Gastrocnemius medialis (tissue), 4 donors: ENCODE results near the gene TMEM175. TPM values are rescaled to one million over a fixed set of nuclear protein-coding genes. Genes with fewer than 3 reads are reported as not detected.

ENCODE experiments used
- ATAC-seq, 2 donors: fragments of 150-250 bp; one replicate each; pipeline ENCODE4 v1.9.1; 2016
- DNase-seq, 2 donors: peaks; one replicate each; pipeline ENCODE4 v3.0.0-alpha.2; 2019
- H3K27ac ChIP-seq, 4 donors: fragments of 200-600 bp; sonication (generic); 1 replicate in 1 of 4; 2 replicates in 3 of 4; pipeline ENCODE4 v1.5.1; 2016 to 2018; ENCODE audit warnings: mild to moderate bottlenecking in 2 of 4, moderate library complexity in 1 of 4
- H3K27me3 ChIP-seq, 3 donors: fragments of 200-600 bp; sonication (generic) in 2 of 3; 1 replicate in 1 of 3; 2 replicates in 2 of 3; pipeline versions ENCODE4 v1.5.1 to v1.6.0; 2016 to 2019; ENCODE audit warnings: mild to moderate bottlenecking in 1 of 3, moderate library complexity in 1 of 3
- H3K36me3 ChIP-seq, 2 donors: fragments of 200-600 bp; sonication (generic) in 1 of 2; one replicate each; pipeline ENCODE4 v1.5.1; 2017 to 2018
- H3K4me1 ChIP-seq, 2 donors: fragments of 200-600 bp; sonication (generic) in 1 of 2; one replicate each; pipeline ENCODE4 v1.5.1; 2016 to 2017; ENCODE audit warnings: mild to moderate bottlenecking in 2 of 2
- H3K4me3 ChIP-seq, 4 donors: fragments of 200-600 bp; sonication (generic) in 3 of 4; 1 replicate in 1 of 4; 2 replicates in 3 of 4; pipeline ENCODE4 v1.5.1; 2016 to 2019; ENCODE audit warnings: mild to moderate bottlenecking in 2 of 4
- H3K9me3 ChIP-seq, 3 donors: fragments of 200-600 bp; sonication (generic) in 2 of 3; 1 replicate in 1 of 3; 2 replicates in 2 of 3; pipeline ENCODE4 v1.5.1; 2016 to 2019
- POLR2A ChIP-seq, 2 donors: fragments of 450-650 bp; IDR thresholded peaks; one replicate each; pipeline ENCODE4 v1.6.1; 2017; ENCODE audit warnings: antibody characterized with exemption in 2 of 2, mild to moderate bottlenecking in 2 of 2, moderate library complexity in 2 of 2
- in situ Hi-C, 4 donors: fragments of 200-750 bp; cut with MboI; loops; one replicate each; pipeline versions ENCODE4 v1.15.0 to v1.8.0; 2017; ENCODE audit warnings: low sequenced_read_pairs in 4 of 4
- intact Hi-C: fragments of 100-400 bp; cut with DNase I; formaldehyde crosslinking; loops from one replicate; pipeline ENCODE4 v1.15.1; 2023; ENCODE audit warnings: low total_unique reads
- total RNA-seq, 4 donors: library from RNA; depleted of rRNA; stranded (reverse); fragments of >200 nt; gene quantifications; one replicate each; pipeline versions ENCODE4 v1.1.0 to v1.2.3, GENCODE V29; 2016
- TF ChIP-seq, protein P1 (sequence below), 5 experiments: fragments of 450-650 bp in 3 of 5; fragments of 200-600 bp in 2 of 5; sonication (generic) in 2 of 5; IDR thresholded peaks in 4 of 5; conservative IDR thresholded peaks in 1 of 5; 1 replicate in 4 of 5; 2 replicates in 1 of 5; pipeline ENCODE4 v1.5.1; 2016 to 2019; ENCODE audit warnings: antibody characterized with exemption in 5 of 5, mild to moderate bottlenecking in 3 of 5, moderate library complexity in 3 of 5

TMEM175 gene
- total RNA-seq, 4 donors from 2014 or later, result 15.3 to 29.6 (median 20.8) TPM

DNA sequence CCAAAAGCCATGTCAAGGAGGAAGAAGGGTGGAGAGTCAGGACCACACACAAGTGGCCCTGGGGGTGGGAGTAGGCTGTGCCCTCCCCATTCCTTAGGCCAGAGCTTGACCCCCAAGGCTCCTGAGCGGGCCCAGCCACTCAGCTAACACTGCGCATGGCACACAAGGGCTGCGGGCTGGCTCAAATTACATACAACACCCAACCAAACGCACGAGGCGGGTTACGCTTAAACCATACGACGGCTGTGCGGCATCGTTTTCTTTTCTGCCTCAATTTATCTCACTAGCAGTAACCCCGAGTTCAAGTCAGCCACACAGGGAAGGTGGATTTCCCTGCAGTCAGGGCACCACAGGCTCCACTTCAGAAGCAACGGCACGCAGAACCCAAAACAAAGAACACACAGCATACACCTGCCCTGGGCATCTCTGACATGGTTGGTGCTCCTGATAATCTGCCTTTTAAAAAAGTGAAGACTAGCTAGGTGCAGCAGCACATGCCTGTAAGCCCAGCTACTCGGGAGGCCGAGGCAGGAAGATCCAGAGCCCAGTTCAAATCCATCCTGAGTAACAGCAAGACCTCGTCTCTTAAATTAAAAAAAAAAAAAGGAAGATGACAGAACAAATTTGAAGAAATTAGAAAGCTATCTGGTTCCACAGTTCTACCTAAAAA is 3.0 kb upstream of the TMEM175 start:
- in situ Hi-C loops, result no loop called here
- intact Hi-C loops, result no loop called here

DNA sequence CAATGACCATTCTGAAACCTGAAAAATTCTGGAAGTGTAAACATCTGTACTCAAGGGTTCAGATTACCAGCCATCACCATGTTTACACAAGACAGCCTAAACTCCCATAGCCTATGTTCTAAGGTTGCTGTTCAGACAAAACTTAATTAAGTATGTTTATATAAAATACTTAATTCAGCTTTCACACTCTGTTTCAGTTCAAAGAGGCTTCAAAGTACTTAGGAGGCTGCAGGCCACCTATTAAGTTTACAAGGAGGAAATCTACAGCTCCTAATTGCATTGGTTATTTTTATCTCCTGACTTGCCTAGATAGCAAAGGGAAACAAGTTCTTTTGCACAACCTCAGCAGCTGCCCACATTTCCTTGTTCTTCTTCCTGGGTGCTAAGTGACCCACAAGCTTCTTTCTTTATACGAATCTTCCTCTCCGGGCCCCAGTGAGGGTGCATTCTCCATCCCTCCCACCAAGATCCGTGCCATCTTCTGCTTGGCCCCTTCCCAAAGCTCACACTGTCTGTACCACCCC is 2.2 kb upstream of the TMEM175 start:
- TF ChIP-seq, protein P1, sequence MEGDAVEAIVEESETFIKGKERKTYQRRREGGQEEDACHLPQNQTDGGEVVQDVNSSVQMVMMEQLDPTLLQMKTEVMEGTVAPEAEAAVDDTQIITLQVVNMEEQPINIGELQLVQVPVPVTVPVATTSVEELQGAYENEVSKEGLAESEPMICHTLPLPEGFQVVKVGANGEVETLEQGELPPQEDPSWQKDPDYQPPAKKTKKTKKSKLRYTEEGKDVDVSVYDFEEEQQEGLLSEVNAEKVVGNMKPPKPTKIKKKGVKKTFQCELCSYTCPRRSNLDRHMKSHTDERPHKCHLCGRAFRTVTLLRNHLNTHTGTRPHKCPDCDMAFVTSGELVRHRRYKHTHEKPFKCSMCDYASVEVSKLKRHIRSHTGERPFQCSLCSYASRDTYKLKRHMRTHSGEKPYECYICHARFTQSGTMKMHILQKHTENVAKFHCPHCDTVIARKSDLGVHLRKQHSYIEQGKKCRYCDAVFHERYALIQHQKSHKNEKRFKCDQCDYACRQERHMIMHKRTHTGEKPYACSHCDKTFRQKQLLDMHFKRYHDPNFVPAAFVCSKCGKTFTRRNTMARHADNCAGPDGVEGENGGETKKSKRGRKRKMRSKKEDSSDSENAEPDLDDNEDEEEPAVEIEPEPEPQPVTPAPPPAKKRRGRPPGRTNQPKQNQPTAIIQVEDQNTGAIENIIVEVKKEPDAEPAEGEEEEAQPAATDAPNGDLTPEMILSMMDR (IDR thresholded peaks at IDR 0.05 in 4 of 5, conservative IDR thresholded peaks at IDR 0.05 in 1 of 5), result no peak
- TF ChIP-seq POLR2A (IDR thresholded peaks at IDR 0.05), result no peak
- in situ Hi-C loops, result no loop called here
- Histone ChIP-seq H3K36me3 (no peaks in the 10 kb centered on the region), H3K4me1 (peaks cover 33 to 39% of the 10 kb centered on the region in 2 donors), H3K9me3 (no peaks in the 10 kb centered on the region), H3K4me3 (peak overlapping the region in 2 of 4 donors; percentile 97), H3K27ac (peak overlapping the region; percentile 90 to 97 (median 94)), H3K27me3 (no peaks in the 10 kb centered on the region)
- DNase-seq (no peak), ATAC-seq (no peak)
- intact Hi-C loops, result loop anchor here (5.0 kb wide), 4 partner anchors 57 to 752 kb away; partner anchors contain the start of genes ATP5ME, FAM53A, IDUA and MYL5

More for the DNA sequence above, 3.0 kb upstream of the TMEM175 start:
- Histone ChIP-seq H3K36me3 (no peaks in the 10 kb centered on the region), H3K27me3 (no peaks in the 10 kb centered on the region), H3K4me1 (peaks cover 33 to 39% of the 10 kb centered on the region in 2 donors), H3K27ac (peak overlapping the region in 1 of 4 donors; percentile 90), H3K4me3 (no peak overlapping the region), H3K9me3 (no peaks in the 10 kb centered on the region)
- ATAC-seq (no peak), DNase-seq (no peak)
- TF ChIP-seq, protein P1 (IDR thresholded peaks at IDR 0.05 in 4 of 5, conservative IDR thresholded peaks at IDR 0.05 in 1 of 5), result no peak
- no peak for TF ChIP-seq POLR2A (IDR thresholded peaks at IDR 0.05)

DNA sequence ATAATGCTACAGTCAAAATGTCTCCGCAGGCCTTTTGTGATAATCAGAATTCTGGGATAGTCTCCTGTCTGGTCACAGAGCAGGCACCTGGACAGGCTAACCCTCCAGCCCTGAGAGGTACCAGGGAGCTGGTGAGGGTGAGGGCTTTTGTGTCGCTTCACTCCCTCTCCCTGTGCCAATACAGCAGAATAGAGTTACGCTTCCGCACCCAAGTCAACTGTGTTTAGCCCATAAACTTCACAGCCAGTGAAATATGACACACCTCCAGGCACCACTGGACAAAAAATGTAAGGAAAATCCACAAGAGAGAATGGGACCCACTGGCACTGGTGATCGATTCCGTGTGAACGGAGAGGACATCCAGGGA is 1.4 kb upstream of the TMEM175 start:
- ATAC-seq (no peak), DNase-seq (no peak)
- Histone ChIP-seq H3K27me3 (no peaks in the 10 kb centered on the region), H3K27ac (peak overlapping the region; percentile 90 to 97 (median 94)), H3K9me3 (no peaks in the 10 kb centered on the region), H3K36me3 (no peaks in the 10 kb centered on the region), H3K4me3 (peak overlapping the region; percentile 85 to 97 (median 96)), H3K4me1 (peaks cover 33 to 39% of the 10 kb centered on the region in 2 donors)
- in situ Hi-C loops, result no loop called here
- no peak for TF ChIP-seq POLR2A (IDR thresholded peaks at IDR 0.05)
- TF ChIP-seq, protein P1 (IDR thresholded peaks at IDR 0.05 in 4 of 5, conservative IDR thresholded peaks at IDR 0.05 in 1 of 5), result no peak
- intact Hi-C loops, result loop anchor here (5.0 kb wide), 4 partner anchors 56 to 751 kb away; partner anchors contain the start of genes ATP5ME, FAM53A, IDUA and MYL5

DNA sequence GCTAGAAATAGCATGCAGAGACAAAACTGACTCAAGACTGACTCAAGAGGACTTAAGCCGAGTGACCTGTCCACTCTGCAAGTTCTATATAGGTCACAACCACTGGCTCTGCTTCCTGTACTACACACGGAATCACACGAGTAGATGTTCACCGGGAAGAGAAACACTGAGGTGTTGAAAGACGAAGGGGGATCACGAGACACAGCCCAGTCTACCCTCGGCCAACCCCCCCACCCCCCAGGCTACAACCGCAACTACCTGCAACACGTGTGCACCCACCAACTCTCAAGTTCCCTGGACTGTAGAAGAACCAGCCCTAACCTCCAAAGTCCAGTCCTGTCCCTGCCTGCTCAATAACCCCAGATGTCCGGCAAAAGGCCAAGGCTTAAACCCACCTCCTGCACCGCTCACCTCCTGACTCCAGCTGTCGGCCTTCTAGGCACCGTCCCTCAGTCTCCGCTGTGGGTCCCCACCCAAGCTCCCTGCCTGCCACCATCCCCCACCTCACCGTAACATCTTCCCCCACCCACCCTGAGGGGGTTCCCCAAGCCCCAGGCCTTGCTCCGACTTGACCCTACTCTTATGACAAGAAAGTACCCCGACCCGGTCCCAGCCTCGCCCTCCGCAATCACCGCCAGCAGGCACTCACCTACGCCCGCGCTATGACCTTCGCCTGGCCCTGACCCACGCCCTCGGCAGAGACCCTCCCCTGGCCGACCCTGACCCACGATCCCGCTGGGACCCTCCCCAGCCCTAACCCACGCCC is 883 bp upstream of the TMEM175 start:
- Histone ChIP-seq H3K4me3 (peak overlapping the region; percentile 85 to 97 (median 96)), H3K27me3 (no peaks in the 10 kb centered on the region), H3K9me3 (no peaks in the 10 kb centered on the region), H3K4me1 (peaks cover 30 to 39% of the 10 kb centered on the region in 2 donors), H3K27ac (peak overlapping the region; percentile 90 to 97 (median 94)), H3K36me3 (no peaks in the 10 kb centered on the region)
- intact Hi-C loops (loop anchor here (5.0 kb wide), 4 partner anchors 56 to 751 kb away; partner anchors contain the start of genes ATP5ME, FAM53A, IDUA and MYL5), in situ Hi-C loops (no loop called here)
- peak; percentile 70 to 83 for ATAC-seq
- peak; percentile 42 to 56 for DNase-seq
- TF ChIP-seq, protein P1 (IDR thresholded peaks at IDR 0.05 in 4 of 5, conservative IDR thresholded peaks at IDR 0.05 in 1 of 5), result no peak
- TF ChIP-seq POLR2A (IDR thresholded peaks at IDR 0.05), result peak in 1 of 2 donors; percentile 43
